NCI-H524 treated with DMSO at 0.1 percent for 48 hours (cell line): ENCODE results near the gene TMEM187.

Experiments
- DNase-seq: peaks from one replicate; lab custom pipeline; 2025; lab: John Stamatoyannopoulos, UW

Gene TMEM187

GRCh38 chrX:154000051-154000450, 27.5 kb downstream of the TMEM187 start:
- DNase-seq = no peak

GRCh38 chrX:154002215-154002719, 29.7 kb downstream of the TMEM187 start:
- DNase-seq = no peak

GRCh38 chrX:154004315-154004714, 31.8 kb downstream of the TMEM187 start:
- no peak for DNase-seq

GRCh38 chrX:154006947-154007346, 34.4 kb downstream of the TMEM187 start:
- no peak for DNase-seq

GRCh38 chrX:154008521-154008920, 36.0 kb downstream of the TMEM187 start:
- no peak for DNase-seq

GRCh38 chrX:154010330-154011087, 38.0 kb downstream of the TMEM187 start:
- no peak for DNase-seq

- no peak for DNase-seq
These were observed 39.1 kb downstream of the TMEM187 start for GRCh38 chrX:154011376-154012335.

- DNase-seq = no peak
These were observed 39.9 kb downstream of the TMEM187 start for GRCh38 chrX:154012336-154012991.

GRCh38 chrX:154013001-154013421, 40.5 kb downstream of the TMEM187 start:
- no peak for DNase-seq

- no peak for DNase-seq
These were observed 41.2 kb downstream of the TMEM187 start for GRCh38 chrX:154013614-154014360.

GRCh38 chrX:154014429-154015380, 42.2 kb downstream of the TMEM187 start:
- DNase-seq = no peak

- DNase-seq = no peak
These were observed 43.2 kb downstream of the TMEM187 start for GRCh38 chrX:154015581-154016264.

- DNase-seq = no peak
These were observed 44.0 kb downstream of the TMEM187 start for GRCh38 chrX:154016366-154017076.

GRCh38 chrX:154017766-154018517, 45.4 kb downstream of the TMEM187 start:
- no peak for DNase-seq

- no peak for DNase-seq
These were observed 46.0 kb downstream of the TMEM187 start for GRCh38 chrX:154018518-154019060.

GRCh38 chrX:154019061-154019621, 46.6 kb downstream of the TMEM187 start:
- no peak for DNase-seq

GRCh38 chrX:154019633-154020528, 47.3 kb downstream of the TMEM187 start, which contains the start of gene IRAK1:
IRAK1 (minus strand) TSS chrX:154019902; CDS start chrX:154019812, 90 bp downstream.
- no peak for DNase-seq
